ENCODE data around the gene ELL2.

DNA sequence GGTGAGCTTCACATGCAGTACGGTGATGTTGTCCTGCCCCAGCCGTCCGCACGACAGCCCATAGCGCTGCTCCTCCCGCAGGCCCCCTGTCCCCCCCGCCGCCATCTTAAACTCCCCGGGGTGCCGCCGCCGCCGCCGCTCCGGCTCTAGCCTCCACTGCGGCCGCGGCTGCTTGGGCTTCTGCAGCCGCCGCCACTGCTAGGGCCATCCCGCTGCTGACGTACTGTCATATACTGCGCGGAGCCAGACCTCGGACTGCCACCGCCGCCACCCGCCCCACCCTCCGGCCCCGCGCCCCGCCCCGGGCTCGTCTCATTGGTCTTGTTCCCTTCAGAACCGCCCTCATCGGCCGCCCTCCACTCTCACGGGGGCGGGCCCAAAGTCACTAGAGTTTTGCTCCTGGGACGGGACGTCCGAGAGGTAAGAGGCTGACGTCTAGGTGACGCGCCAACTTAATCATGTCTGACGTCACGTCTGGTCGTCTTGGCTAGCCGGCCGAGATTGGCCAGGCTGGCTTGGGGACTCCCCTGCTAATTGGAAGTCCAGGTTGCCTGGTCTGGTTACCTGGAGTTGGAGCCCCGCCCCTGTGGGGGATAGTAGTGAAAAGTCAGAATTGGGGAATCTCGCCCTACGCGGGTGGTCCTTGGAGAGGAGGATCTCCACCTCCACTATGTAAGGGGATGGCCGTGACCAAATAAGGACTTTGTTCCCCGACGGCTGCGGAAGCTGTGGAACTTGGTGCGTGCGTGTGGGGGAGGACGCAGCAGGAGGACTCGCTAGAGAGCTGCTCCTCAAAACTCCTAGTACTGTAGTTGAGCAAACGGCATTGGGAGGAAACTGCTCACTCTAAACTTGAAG, at the start of gene ELL2:
- TF ChIP-seq CTCF (IDR thresholded peaks at IDR 0.05) (no peak), EZH2 (IDR thresholded peaks at IDR 0.05) (no peak)

All from neural progenitor cell (in vitro differentiated cells).